HFFc6 (cell line): ENCODE results near the gene FSIP1. TPM values are rescaled to one million over a fixed set of nuclear protein-coding genes. Genes with fewer than 3 reads are reported as not detected.

Experiments used
- DNase-seq: peaks from one replicate; pipeline ENCODE4 v3.0.0-alpha.2; 2018
- H3K27ac Mint-ChIP-seq: 2 replicates; pipeline ENCODE4 v1.8.0; 2020; ENCODE audit warnings: mild to moderate bottlenecking, mixed read lengths
- H3K27me3 Mint-ChIP-seq: 2 replicates; pipeline ENCODE4 v1.8.0; 2021; ENCODE audit warnings: mild to moderate bottlenecking, moderate library complexity, mixed read lengths; ENCODE audit not compliant: insufficient read depth
- H3K36me3 Mint-ChIP-seq: 2 replicates; pipeline ENCODE4 v1.8.0; 2021; ENCODE audit warnings: low read depth, mixed read lengths
- H3K4me1 Mint-ChIP-seq: 2 replicates; pipeline ENCODE4 v1.8.0; 2020; ENCODE audit warnings: low read depth, mixed read lengths
- H3K4me3 Mint-ChIP-seq: 2 replicates; pipeline ENCODE4 v1.8.0; 2020; ENCODE audit warnings: mild to moderate bottlenecking, moderate library complexity, mixed read lengths
- H3K9me3 Mint-ChIP-seq: 2 replicates; pipeline ENCODE4 v1.8.0; 2020; ENCODE audit warnings: mild to moderate bottlenecking, mixed read lengths
- CTCF ChIP-seq: fragments of 200-600 bp; sonication (generic); IDR thresholded peaks from 2 replicates; pipeline ENCODE4 v1.5.0; 2021; ENCODE audit warnings: antibody characterized with exemption, mild to moderate bottlenecking
- total RNA-seq, 6 experiments: library from RNA; stranded (reverse); fragmentation: NEBNext Ultra II Directional; extraction: Animal tissue kit (Norgen Biotek cat#: 25700); gene quantifications; 2 replicates in 1 of 6; 3 replicates in 5 of 6; pipeline ENCODE4 v1.2.3, GENCODE V29; 2021

FSIP1 gene
- total RNA-seq, 6 experiments from 2014 or later: 1.2 to 2.0 (median 1.3) TPM

- peaks cover 94% of the 10 kb centered on the region for H3K36me3 Mint-ChIP-seq
- no peak for TF ChIP-seq CTCF
- H3K4me3 Mint-ChIP-seq: peak overlapping the region; percentile 90
- peaks cover 86% of the 10 kb centered on the region for H3K27me3 Mint-ChIP-seq
- peak; percentile 85 for DNase-seq
- peaks cover 68% of the 10 kb centered on the region for H3K9me3 Mint-ChIP-seq
- peaks cover 61% of the 10 kb centered on the region for H3K4me1 Mint-ChIP-seq
- peak overlapping the region; percentile 86 for H3K27ac Mint-ChIP-seq
Measured at GRCh38 chr15:39585389-39585841, 197.2 kb downstream of the FSIP1 start.

- H3K27ac Mint-ChIP-seq: peak overlapping the region; percentile 86
Measured at GRCh38 chr15:39584662-39585388, 197.8 kb downstream of the FSIP1 start.

GRCh38 chr15:39584266-39584659 is 198.4 kb downstream of the FSIP1 start:
- Mint-ChIP-seq H3K4me1 (peaks cover 57% of the 10 kb centered on the region), H3K27me3 (peaks cover 74% of the 10 kb centered on the region), H3K27ac (peak overlapping the region; percentile 86), H3K36me3 (peaks cover 82% of the 10 kb centered on the region), H3K9me3 (peaks cover 56% of the 10 kb centered on the region), H3K4me3 (peak overlapping the region; percentile 90)
- TF ChIP-seq CTCF: no peak
- DNase-seq: no peak

More at GRCh38 chr15:39584662-39585388, 197.8 kb downstream of the FSIP1 start:
- H3K4me3 Mint-ChIP-seq: peak overlapping the region; percentile 90
- H3K36me3 Mint-ChIP-seq: peaks cover 88% of the 10 kb centered on the region
- no peak for TF ChIP-seq CTCF
- peak; percentile 78 for DNase-seq
- peaks cover 57% of the 10 kb centered on the region for H3K4me1 Mint-ChIP-seq
- peaks cover 62% of the 10 kb centered on the region for H3K9me3 Mint-ChIP-seq
- peaks cover 80% of the 10 kb centered on the region for H3K27me3 Mint-ChIP-seq

- peak; percentile 80 for TF ChIP-seq CTCF
- peak overlapping the region; percentile 90 for H3K4me3 Mint-ChIP-seq
- peaks cover 51% of the 10 kb centered on the region for H3K9me3 Mint-ChIP-seq
- peaks cover 57% of the 10 kb centered on the region for H3K4me1 Mint-ChIP-seq
- peak; percentile 95 for DNase-seq
- H3K36me3 Mint-ChIP-seq: peaks cover 77% of the 10 kb centered on the region
- H3K27me3 Mint-ChIP-seq: peaks cover 69% of the 10 kb centered on the region
- peak overlapping the region; percentile 86 for H3K27ac Mint-ChIP-seq
Measured at GRCh38 chr15:39583596-39584265, 198.9 kb downstream of the FSIP1 start.

- peak; percentile 93 for DNase-seq
- H3K36me3 Mint-ChIP-seq: peaks cover 70% of the 10 kb centered on the region
- H3K4me3 Mint-ChIP-seq: peak overlapping the region; percentile 90
- H3K9me3 Mint-ChIP-seq: peaks cover 45% of the 10 kb centered on the region
- H3K27me3 Mint-ChIP-seq: peaks cover 62% of the 10 kb centered on the region
- peaks cover 57% of the 10 kb centered on the region for H3K4me1 Mint-ChIP-seq
- no peak for TF ChIP-seq CTCF
- H3K27ac Mint-ChIP-seq: peak overlapping the region; percentile 86
Measured at GRCh38 chr15:39582977-39583595, 199.6 kb downstream of the FSIP1 start.
